ENCODE results near the gene HHIPL1.

HHIPL1 gene

GRCh38 chr14:99644723-99645544 is at the start of gene HHIPL1:
TSS of gene HHIPL1 (plus strand) at chr14:99645129. CDS start at chr14:99645208, 79 bp downstream.
- no peak within 1 kb of the TSS for H3K9ac ChIP-seq
- H3K4me2 ChIP-seq, result peak within 1 kb of the TSS; percentile 68

GRCh38 chr14:99595524-99595923 is 49.4 kb upstream of the HHIPL1 start:
- no peak for TF ChIP-seq Cebpa-rat (IDR thresholded peaks at IDR 0.05)
- Histone ChIP-seq H3K9ac (peak overlapping the region; percentile 59), H3K27ac (peak overlapping the region; percentile 86), H3K36me3 (no peaks in the 10 kb centered on the region), H3K4me1 (peaks cover 98% of the 10 kb centered on the region), H3K4me3 (peak overlapping the region; percentile 35), H3K27me3 (no peaks in the 10 kb centered on the region), H3K4me2 (peak overlapping the region; percentile 91), H4K20me1 (peaks cover 11% of the 10 kb centered on the region), H3K9me3 (no peaks in the 10 kb centered on the region)

More at GRCh38 chr14:99644723-99645544, at the start of gene HHIPL1:
- peaks cover 25% of the 10 kb centered on the region for H3K4me1 ChIP-seq
- no peaks in the 10 kb centered on the region for H3K36me3 ChIP-seq
- peaks cover 7% of the 10 kb centered on the region; the same call in 1 of the 2 replicates for H4K20me1 ChIP-seq
- no peak within 1 kb of the TSS for H3K27ac ChIP-seq
- peak within 1 kb of the TSS; percentile 58 for H3K4me3 ChIP-seq
- peaks cover 42% of the 10 kb centered on the region for H3K27me3 ChIP-seq
- no peaks in the 10 kb centered on the region for H3K9me3 ChIP-seq
- TF ChIP-seq Cebpa-rat (IDR thresholded peaks at IDR 0.05), result no peak

GRCh38 chr14:99596071-99596627 is 48.8 kb upstream of the HHIPL1 start:
- Histone ChIP-seq H3K27me3 (no peaks in the 10 kb centered on the region), H3K27ac (peak overlapping the region; percentile 86), H4K20me1 (peaks cover 15% of the 10 kb centered on the region), H3K9me3 (no peaks in the 10 kb centered on the region), H3K9ac (peak overlapping the region; percentile 59), H3K4me1 (peaks cover 98% of the 10 kb centered on the region), H3K4me3 (peak overlapping the region; percentile 35), H3K36me3 (no peaks in the 10 kb centered on the region), H3K4me2 (peak overlapping the region; percentile 91)
- no peak for TF ChIP-seq Cebpa-rat (IDR thresholded peaks at IDR 0.05)

- Histone ChIP-seq H3K27ac (peak overlapping the region; percentile 86), H3K9ac (peak overlapping the region; percentile 59), H3K4me3 (peak overlapping the region; percentile 35), H3K27me3 (no peaks in the 10 kb centered on the region), H3K9me3 (no peaks in the 10 kb centered on the region), H3K4me2 (peak overlapping the region; percentile 91), H3K36me3 (no peaks in the 10 kb centered on the region), H3K4me1 (peaks cover 98% of the 10 kb centered on the region), H4K20me1 (peaks cover 21% of the 10 kb centered on the region)
- no peak for TF ChIP-seq Cebpa-rat (IDR thresholded peaks at IDR 0.05)
Measured at GRCh38 chr14:99596772-99597171, 48.2 kb upstream of the HHIPL1 start.

GRCh38 chr14:99597911-99598600 is 46.9 kb upstream of the HHIPL1 start:
- H3K4me3 ChIP-seq, result no peak overlapping the region
- no peak overlapping the region for H3K9ac ChIP-seq
- peaks cover 98% of the 10 kb centered on the region for H3K4me1 ChIP-seq
- TF ChIP-seq Cebpa-rat (IDR thresholded peaks at IDR 0.05), result no peak
- H3K36me3 ChIP-seq, result no peaks in the 10 kb centered on the region
- no peaks in the 10 kb centered on the region for H3K9me3 ChIP-seq
- peaks cover 34% of the 10 kb centered on the region for H4K20me1 ChIP-seq
- peak overlapping the region; percentile 91 for H3K4me2 ChIP-seq
- H3K27ac ChIP-seq, result peak overlapping the region; percentile 86
- H3K27me3 ChIP-seq, result no peaks in the 10 kb centered on the region

- no peak for TF ChIP-seq Cebpa-rat (IDR thresholded peaks at IDR 0.05)
- peaks cover 41% of the 10 kb centered on the region for H4K20me1 ChIP-seq
Measured at GRCh38 chr14:99598774-99599173, 46.2 kb upstream of the HHIPL1 start.

GRCh38 chr14:99599393-99599792 is 45.5 kb upstream of the HHIPL1 start:
- Histone ChIP-seq H3K4me2 (peak overlapping the region; percentile 91), H3K27me3 (no peaks in the 10 kb centered on the region), H3K36me3 (no peaks in the 10 kb centered on the region), H3K27ac (peak overlapping the region; percentile 36; the same call in 1 of the 2 replicates), H3K4me3 (no peak overlapping the region), H3K4me1 (peaks cover 92% of the 10 kb centered on the region), H4K20me1 (peaks cover 41% of the 10 kb centered on the region), H3K9ac (0 out of 2 replicates have a peak overlapping the region, but pooled peaks have one; percentile 48), H3K9me3 (no peaks in the 10 kb centered on the region)
- no peak for TF ChIP-seq Cebpa-rat (IDR thresholded peaks at IDR 0.05)

More at GRCh38 chr14:99598774-99599173, 46.2 kb upstream of the HHIPL1 start:
- Histone ChIP-seq H3K4me2 (peak overlapping the region; percentile 91), H3K27me3 (no peaks in the 10 kb centered on the region), H3K36me3 (no peaks in the 10 kb centered on the region), H3K4me3 (no peak overlapping the region), H3K9me3 (no peaks in the 10 kb centered on the region), H3K27ac (peak overlapping the region; percentile 86; the same call in 1 of the 2 replicates), H3K4me1 (peaks cover 97% of the 10 kb centered on the region), H3K9ac (0 out of 2 replicates have a peak overlapping the region, but pooled peaks have one; percentile 48)

- Histone ChIP-seq H3K36me3 (no peaks in the 10 kb centered on the region), H3K27me3 (no peaks in the 10 kb centered on the region), H3K27ac (no peak overlapping the region), H3K4me1 (peaks cover 83% of the 10 kb centered on the region), H3K9ac (no peak overlapping the region), H3K4me3 (no peak overlapping the region), H3K9me3 (no peaks in the 10 kb centered on the region), H3K4me2 (peak overlapping the region; percentile 91), H4K20me1 (peaks cover 41% of the 10 kb centered on the region)
- no peak for TF ChIP-seq Cebpa-rat (IDR thresholded peaks at IDR 0.05)
Measured at GRCh38 chr14:99600232-99600888, 44.6 kb upstream of the HHIPL1 start.

GRCh38 chr14:99601361-99601831 is 43.5 kb upstream of the HHIPL1 start:
- peaks cover 83% of the 10 kb centered on the region for H3K4me1 ChIP-seq
- H3K4me2 ChIP-seq, result peak overlapping the region; percentile 91
- no peaks in the 10 kb centered on the region for H3K27me3 ChIP-seq
- no peaks in the 10 kb centered on the region for H3K36me3 ChIP-seq
- H3K9me3 ChIP-seq, result no peaks in the 10 kb centered on the region
- peaks cover 47% of the 10 kb centered on the region for H4K20me1 ChIP-seq
- no peak for TF ChIP-seq Cebpa-rat (IDR thresholded peaks at IDR 0.05)
- peak overlapping the region; percentile 82 for H3K4me3 ChIP-seq
- peak overlapping the region; percentile 78; the same call in 1 of the 2 replicates for H3K27ac ChIP-seq
- H3K9ac ChIP-seq, result peak overlapping the region; percentile 16; the same call in 1 of the 2 replicates
